K562 (cell line): ENCODE data around the gene CDCA3. TPM values are rescaled to one million over a fixed set of nuclear protein-coding genes. Genes with fewer than 3 reads are reported as not detected.
A peak's percentile ranks its signal among the peaks of the same experiment; 100 is the strongest.

ENCODE experiments used
- ATAC-seq: fragments of 200-7000 bp; cut with Tn5 transposase; 3 replicates; pipeline ENCODE4 v1.9.1; 2020; ENCODE audit warnings: moderate library complexity
- BruUV-seq: library from RNA; stranded (reverse); fragments of 400-500 nt; replicated peaks from 2 replicates; lab custom pipeline; 2021; lab: Mats Ljungman, UMichigan
- CTCF ChIA-PET: fragments of 300-600 bp; formaldehyde crosslinking; extraction: SDS; loops from one replicate; lab custom pipeline; 2021; ENCODE audit warnings: low intra/inter-chr PET ratio; lab: Yijun Ruan, JAX
- POLR2A ChIA-PET: fragments of 300-600, 350-650 bp; sonication (Branson Sonifier 250); formaldehyde crosslinking; extraction: SDS; loops from one replicate; lab custom pipeline; 2021; ENCODE audit warnings: antibody characterized with exemption, inconsistent platforms; lab: Yijun Ruan, JAX
- DNase-seq, 4 experiments: peaks; one replicate each; pipeline versions ENCODE4 v3.0.0 to v3.0.0-alpha.2; 2011 to 2018; ENCODE audit warnings: low spot score in 3 of 4, mixed read lengths in 3 of 4; ENCODE audit errors: extremely low read depth in 1 of 4
- FAIRE-seq: peaks from 2 replicates; lab custom pipeline; 2011; peaks lifted over from hg19 to GRCh38; lab: Jason Lieb, UNC
- H2AFZ ChIP-seq: 2 replicates; pipeline ENCODE4 v1.6.0; 2011; ENCODE audit warnings: low read depth, low read length, control low read depth, inconsistent platforms
- H3K27ac ChIP-seq: fragments of 200-600 bp; 3 replicates; pipeline ENCODE4 v1.8.0; 2011; ENCODE audit warnings: low read depth, mild to moderate bottlenecking, control low read depth, inconsistent platforms, low read length, moderate library complexity, mixed read lengths; ENCODE audit errors: extremely low read depth
- H3K27me3 ChIP-seq, 2 experiments: fragments of 300-600 bp in 1 of 2; 2 replicates in 1 of 2; 3 replicates in 1 of 2; pipeline versions ENCODE4 v1.6.0 to v1.8.0; 2011; ENCODE audit warnings: inconsistent platforms in 2 of 2, low read length in 2 of 2, mild to moderate bottlenecking in 1 of 2, mixed read lengths in 1 of 2, moderate library complexity in 1 of 2; ENCODE audit not compliant: control insufficient read depth in 2 of 2, insufficient read depth in 2 of 2
- H3K36me3 ChIP-seq: fragments of 300-600 bp; 3 replicates; pipeline ENCODE4 v1.8.0; 2011; ENCODE audit warnings: mild to moderate bottlenecking, low read length, inconsistent platforms; ENCODE audit not compliant: control insufficient read depth, insufficient read depth
- H3K4me1 ChIP-seq, 2 experiments: fragments of 200-600 bp in 1 of 2; replicated peaks in 1 of 2; 2 replicates in 1 of 2; 3 replicates in 1 of 2; pipeline versions ENCODE4 v1.5.1 to v1.8.0; 2011; ENCODE audit warnings: inconsistent platforms in 2 of 2, low read length in 2 of 2, mild to moderate bottlenecking in 1 of 2, mixed read lengths in 1 of 2, moderate library complexity in 1 of 2; ENCODE audit not compliant: control insufficient read depth in 2 of 2, insufficient read depth in 2 of 2
- H3K4me2 ChIP-seq: 2 replicates; pipeline ENCODE4 v1.6.1; 2011; ENCODE audit warnings: low read length, control low read depth, inconsistent platforms, mixed read lengths; ENCODE audit not compliant: insufficient read depth
- H3K4me3 ChIP-seq: fragments of 200-600 bp; sonication (generic), shearing (Covaris generic); 2 replicates; pipeline ENCODE4 v1.5.1; 2016; ENCODE audit warnings: control low read depth, inconsistent platforms
- H3K79me2 ChIP-seq: fragments of 200-600 bp; 3 replicates; pipeline ENCODE4 v1.8.0; 2011; ENCODE audit warnings: low read length, inconsistent platforms; ENCODE audit not compliant: control insufficient read depth, insufficient read depth
- H3K9ac ChIP-seq, 2 experiments: 2 replicates each; pipeline versions ENCODE4 v1.6.0 to v1.6.1; 2011; ENCODE audit warnings: low read depth in 2 of 2, low read length in 2 of 2, control low read depth in 1 of 2, inconsistent platforms in 1 of 2, mild to moderate bottlenecking in 1 of 2, mixed read lengths in 1 of 2; ENCODE audit not compliant: insufficient read depth in 1 of 2
- H3K9me1 ChIP-seq: one replicate; pipeline ENCODE4 v1.6.0; 2011; ENCODE audit warnings: inconsistent platforms, mild to moderate bottlenecking, low read length, moderate library complexity; ENCODE audit not compliant: control insufficient read depth, insufficient read depth
- H3K9me3 ChIP-seq: replicated peaks from 2 replicates; pipeline ENCODE4 v1.5.1; 2011; ENCODE audit warnings: low read depth, low read length, inconsistent platforms; ENCODE audit not compliant: control insufficient read depth, insufficient read depth
- H4K20me1 ChIP-seq: replicated peaks from 2 replicates; pipeline ENCODE4 v1.6.1; 2011; ENCODE audit warnings: low read length, inconsistent platforms, mixed read lengths; ENCODE audit not compliant: control insufficient read depth, insufficient read depth
- CREM ChIP-seq: IDR thresholded peaks from 2 replicates; pipeline ENCODE4 v1.6.1; 2014; ENCODE audit warnings: antibody characterized with exemption, low read depth
- ZNF232 ChIP-seq: sonication (generic); formaldehyde crosslinking; IDR thresholded peaks from 2 replicates; pipeline ENCODE4 v1.8.0; 2022; ENCODE audit warnings: mild to moderate bottlenecking, missing genetic modification reagents
- WGBS: fragments of 100-300 bp; shearing (Covaris generic); methylation state at CpG from one replicate; pipeline ENCODE4 v1.1.6; 2016; ENCODE audit warnings: low coverage, mixed read lengths; ENCODE audit not compliant: insufficient coverage; ENCODE audit errors: missing lambda C conversion rate; 5-methylcytosine and 5-hydroxymethylcytosine counted together
- in situ Hi-C: fragments of 300-500 bp; cut with MboI; formaldehyde crosslinking; loops from 4 replicates; pipeline ENCODE4 v1.15.0; 2018; ENCODE audit warnings: inconsistent platforms, mixed read lengths
- intact Hi-C: fragments of 100-400 bp; cut with micrococcal nuclease; formaldehyde crosslinking; loops from 2 replicates; pipeline ENCODE4 v1.14.2; 2022
- polyA plus RNA-seq, 8 experiments: library from polyadenylated mRNA; depleted of rRNA in 4 of 8; stranded (reverse) in 5 of 8; unstranded in 3 of 8; fragments of >200 nt; fragmentation: Nextera tagmentation in 2 of 8; fragmentation: Illumina TruSeq in 1 of 8; extraction: Ambion mirVana in 2 of 8; extraction: Trizol in 1 of 8; gene quantifications; 2 replicates each; pipeline versions ENCODE4 v1.2.1 to v1.2.3, GENCODE V29; 2011 to 2014; ENCODE audit warnings: inconsistent platforms in 1 of 8, missing spikeins in 1 of 8
- total RNA-seq, 7 experiments: library from RNA; depleted of rRNA in 6 of 7; stranded (reverse); fragments of >200 nt in 6 of 7; fragmentation: Illumina TruSeq in 2 of 7; extraction: Trizol in 2 of 7; gene quantifications; 2 replicates each; pipeline versions ENCODE4 v1.2.1 to v1.2.3, GENCODE V29; 2011 to 2021; ENCODE audit warnings: low replicate concordance in 1 of 7
- TF ChIP-seq, protein P1 (sequence below): fragments of 250-450 bp; sonication (Bioruptor Pico); IDR thresholded peaks from 2 replicates; pipeline ENCODE4 v1.4.0; 2020; ENCODE audit warnings: mild to moderate bottlenecking, moderate library complexity
- TF ChIP-seq, protein P2 (sequence below), 3 experiments: fragments of 200-800 bp in 1 of 3; sonication (Bioruptor generic) in 1 of 3; sonication (generic) in 1 of 3; formaldehyde crosslinking in 1 of 3; IDR thresholded peaks; 2 replicates each; pipeline versions ENCODE4 v1.6.1 to v1.8.0; 2016 to 2022; ENCODE audit warnings: mild to moderate bottlenecking in 2 of 3, missing compliant biosample characterization in 2 of 3, missing genetic modification characterization in 2 of 3, missing genetic modification reagents in 1 of 3
- TF ChIP-seq, protein P3 (sequence below), 2 experiments: fragments of 450-650 bp in 1 of 2; sonication (generic) in 1 of 2; formaldehyde crosslinking; conservative IDR thresholded peaks; 2 replicates each; pipeline versions ENCODE4 v1.4.0 to v1.8.1; 2020 to 2022; ENCODE audit warnings: mild to moderate bottlenecking in 1 of 2, missing genetic modification reagents in 1 of 2
- TF ChIP-seq, protein P4 (sequence below), 2 experiments: fragments of 450-650 bp; IDR thresholded peaks; 2 replicates each; pipeline ENCODE4 v1.6.1; 2018; ENCODE audit warnings: mild to moderate bottlenecking in 2 of 2, low read depth in 1 of 2; ENCODE audit not compliant: partially characterized antibody in 2 of 2

CDCA3 gene
- total and polyA plus RNA-seq, 9 of the 15 experiments (the other 6 are each of a cell fraction or from before 2014, with no cell fraction given): 24.2 to 80.8 (median 55.1) TPM

DNA sequence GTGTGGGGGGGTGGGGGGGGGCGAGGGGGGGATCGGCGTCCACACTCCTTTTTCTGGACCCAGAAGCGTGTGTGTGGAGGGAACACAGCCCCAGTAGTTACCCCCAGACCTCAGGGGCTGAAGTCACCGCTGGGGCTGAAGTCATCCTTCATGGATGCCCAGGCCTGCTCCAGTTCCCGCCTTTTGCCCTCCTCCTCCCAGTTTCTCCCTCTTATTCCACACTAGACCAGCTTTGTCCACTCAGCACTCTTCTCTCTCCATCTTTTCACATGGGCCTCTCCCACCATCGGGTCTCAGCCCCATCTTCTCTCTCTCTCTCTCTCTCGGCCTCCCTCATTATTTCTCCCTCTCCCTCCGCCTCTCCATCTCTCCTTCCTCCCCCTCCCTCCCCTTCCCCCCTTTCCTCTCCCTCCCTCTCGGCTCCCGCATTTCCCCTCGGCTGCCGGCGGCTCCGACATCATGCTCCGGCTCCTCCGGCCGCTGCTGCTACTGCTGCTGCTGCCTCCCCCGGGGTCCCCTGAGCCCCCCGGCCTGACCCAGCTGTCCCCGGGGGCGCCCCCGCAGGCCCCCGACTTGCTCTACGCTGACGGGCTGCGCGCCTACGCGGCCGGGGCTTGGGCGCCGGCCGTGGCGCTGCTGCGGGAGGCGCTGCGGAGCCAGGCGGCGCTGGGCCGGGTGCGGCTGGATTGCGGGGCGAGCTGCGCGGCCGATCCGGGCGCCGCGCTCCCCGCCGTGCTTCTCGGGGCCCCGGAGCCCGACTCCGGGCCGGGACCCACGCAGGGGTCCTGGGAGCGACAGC lies 22.9 kb downstream of the CDCA3 start, which contains the start of gene P3H3:
TSS of gene P3H3 (plus strand) at position 426 of the 799 bp plus-strand sequence. CDS start at position 460, 34 bp downstream.
- peaks cover 0 to 4% of the 10 kb centered on the region in 2 experiments; a peak in 2 of 5 replicates for H3K27me3 ChIP-seq
- TF ChIP-seq, protein P1, sequence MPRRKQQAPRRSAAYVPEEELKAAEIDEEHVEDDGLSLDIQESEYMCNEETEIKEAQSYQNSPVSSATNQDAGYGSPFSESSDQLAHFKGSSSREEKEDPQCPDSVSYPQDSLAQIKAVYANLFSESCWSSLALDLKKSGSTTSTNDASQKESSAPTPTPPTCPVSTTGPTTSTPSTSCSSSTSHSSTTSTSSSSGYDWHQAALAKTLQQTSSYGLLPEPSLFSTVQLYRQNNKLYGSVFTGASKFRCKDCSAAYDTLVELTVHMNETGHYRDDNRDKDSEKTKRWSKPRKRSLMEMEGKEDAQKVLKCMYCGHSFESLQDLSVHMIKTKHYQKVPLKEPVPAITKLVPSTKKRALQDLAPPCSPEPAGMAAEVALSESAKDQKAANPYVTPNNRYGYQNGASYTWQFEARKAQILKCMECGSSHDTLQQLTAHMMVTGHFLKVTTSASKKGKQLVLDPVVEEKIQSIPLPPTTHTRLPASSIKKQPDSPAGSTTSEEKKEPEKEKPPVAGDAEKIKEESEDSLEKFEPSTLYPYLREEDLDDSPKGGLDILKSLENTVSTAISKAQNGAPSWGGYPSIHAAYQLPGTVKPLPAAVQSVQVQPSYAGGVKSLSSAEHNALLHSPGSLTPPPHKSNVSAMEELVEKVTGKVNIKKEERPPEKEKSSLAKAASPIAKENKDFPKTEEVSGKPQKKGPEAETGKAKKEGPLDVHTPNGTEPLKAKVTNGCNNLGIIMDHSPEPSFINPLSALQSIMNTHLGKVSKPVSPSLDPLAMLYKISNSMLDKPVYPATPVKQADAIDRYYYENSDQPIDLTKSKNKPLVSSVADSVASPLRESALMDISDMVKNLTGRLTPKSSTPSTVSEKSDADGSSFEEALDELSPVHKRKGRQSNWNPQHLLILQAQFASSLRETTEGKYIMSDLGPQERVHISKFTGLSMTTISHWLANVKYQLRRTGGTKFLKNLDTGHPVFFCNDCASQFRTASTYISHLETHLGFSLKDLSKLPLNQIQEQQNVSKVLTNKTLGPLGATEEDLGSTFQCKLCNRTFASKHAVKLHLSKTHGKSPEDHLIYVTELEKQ (CRISPR knock-in tag): no peak
- TF ChIP-seq, protein P2, sequence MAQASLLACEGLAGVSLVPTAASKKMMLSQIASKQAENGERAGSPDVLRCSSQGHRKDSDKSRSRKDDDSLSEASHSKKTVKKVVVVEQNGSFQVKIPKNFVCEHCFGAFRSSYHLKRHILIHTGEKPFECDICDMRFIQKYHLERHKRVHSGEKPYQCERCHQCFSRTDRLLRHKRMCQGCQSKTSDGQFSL (CRISPR knock-in tag; IDR thresholded peaks at IDR 0.05): peak; percentile 84
- TF ChIP-seq, protein P2 (tag; IDR thresholded peaks at IDR 0.05): peak in 1 of 2 experiments; percentile 97; a peak in 2 of 4 replicates
- no peak for TF ChIP-seq CREM
- no peak for TF ChIP-seq ZNF232 (CRISPR knock-in tag)
- TF ChIP-seq, protein P3, sequence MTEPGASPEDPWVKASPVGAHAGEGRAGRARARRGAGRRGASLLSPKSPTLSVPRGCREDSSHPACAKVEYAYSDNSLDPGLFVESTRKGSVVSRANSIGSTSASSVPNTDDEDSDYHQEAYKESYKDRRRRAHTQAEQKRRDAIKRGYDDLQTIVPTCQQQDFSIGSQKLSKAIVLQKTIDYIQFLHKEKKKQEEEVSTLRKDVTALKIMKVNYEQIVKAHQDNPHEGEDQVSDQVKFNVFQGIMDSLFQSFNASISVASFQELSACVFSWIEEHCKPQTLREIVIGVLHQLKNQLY (CRISPR knock-in tag; conservative IDR thresholded peaks at IDR 0.05): no peak
- TF ChIP-seq, protein P4, sequence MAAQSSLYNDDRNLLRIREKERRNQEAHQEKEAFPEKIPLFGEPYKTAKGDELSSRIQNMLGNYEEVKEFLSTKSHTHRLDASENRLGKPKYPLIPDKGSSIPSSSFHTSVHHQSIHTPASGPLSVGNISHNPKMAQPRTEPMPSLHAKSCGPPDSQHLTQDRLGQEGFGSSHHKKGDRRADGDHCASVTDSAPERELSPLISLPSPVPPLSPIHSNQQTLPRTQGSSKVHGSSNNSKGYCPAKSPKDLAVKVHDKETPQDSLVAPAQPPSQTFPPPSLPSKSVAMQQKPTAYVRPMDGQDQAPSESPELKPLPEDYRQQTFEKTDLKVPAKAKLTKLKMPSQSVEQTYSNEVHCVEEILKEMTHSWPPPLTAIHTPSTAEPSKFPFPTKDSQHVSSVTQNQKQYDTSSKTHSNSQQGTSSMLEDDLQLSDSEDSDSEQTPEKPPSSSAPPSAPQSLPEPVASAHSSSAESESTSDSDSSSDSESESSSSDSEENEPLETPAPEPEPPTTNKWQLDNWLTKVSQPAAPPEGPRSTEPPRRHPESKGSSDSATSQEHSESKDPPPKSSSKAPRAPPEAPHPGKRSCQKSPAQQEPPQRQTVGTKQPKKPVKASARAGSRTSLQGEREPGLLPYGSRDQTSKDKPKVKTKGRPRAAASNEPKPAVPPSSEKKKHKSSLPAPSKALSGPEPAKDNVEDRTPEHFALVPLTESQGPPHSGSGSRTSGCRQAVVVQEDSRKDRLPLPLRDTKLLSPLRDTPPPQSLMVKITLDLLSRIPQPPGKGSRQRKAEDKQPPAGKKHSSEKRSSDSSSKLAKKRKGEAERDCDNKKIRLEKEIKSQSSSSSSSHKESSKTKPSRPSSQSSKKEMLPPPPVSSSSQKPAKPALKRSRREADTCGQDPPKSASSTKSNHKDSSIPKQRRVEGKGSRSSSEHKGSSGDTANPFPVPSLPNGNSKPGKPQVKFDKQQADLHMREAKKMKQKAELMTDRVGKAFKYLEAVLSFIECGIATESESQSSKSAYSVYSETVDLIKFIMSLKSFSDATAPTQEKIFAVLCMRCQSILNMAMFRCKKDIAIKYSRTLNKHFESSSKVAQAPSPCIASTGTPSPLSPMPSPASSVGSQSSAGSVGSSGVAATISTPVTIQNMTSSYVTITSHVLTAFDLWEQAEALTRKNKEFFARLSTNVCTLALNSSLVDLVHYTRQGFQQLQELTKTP (IDR thresholded peaks at IDR 0.05; ENCODE audit: low read depth in 1 of 2, partially characterized antibody in 2 of 2): peak in 1 of 2 experiments; percentile 45

More for the DNA sequence above, 22.9 kb downstream of the CDCA3 start, which contains the start of gene P3H3:
- H3K9ac ChIP-seq: peak within 1 kb of the TSS; percentile 91 to 97
- H3K4me2 ChIP-seq: peak within 1 kb of the TSS; percentile 87
- H3K27ac ChIP-seq: peak within 1 kb of the TSS; percentile 91
- in situ Hi-C loops: no loop called here
- ChIA-PET POLR2A (interaction anchor here (0.6 to 1.7 kb wide), 9 partner anchors 14 to 105 kb away, joined by 3 to 7 read pairs (median 4); partner anchors contain the start of genes COPS7A, MLF2 and PTMS), CTCF (interaction anchor here (0.6 kb wide), 1 partner anchor 97 kb away, joined by 3 read pairs; no protein-coding TSS in a partner anchor)
- peaks cover 27% of the 10 kb centered on the region; the same call in 1 of the 3 replicates for H3K36me3 ChIP-seq
- H3K79me2 ChIP-seq: peaks cover 24% of the 10 kb centered on the region
- no peaks in the 10 kb centered on the region for H3K9me1 ChIP-seq
- DNase-seq: peak; percentile 47 to 53 (median 50)
- 6% methylated on average over 10 of the region's 60 CpGs for WGBS
- peak; percentile 68 for ATAC-seq
- H3K9me3 ChIP-seq: no peaks in the 10 kb centered on the region
- H2AFZ ChIP-seq: peak within 1 kb of the TSS; percentile 91
- peak within 1 kb of the TSS; percentile 73 for H3K4me3 ChIP-seq
- BruUV-seq: no TSS peak
- intact Hi-C loops: loop anchor here (2.0 to 10.0 kb wide), 4 partner anchors 51 to 273 kb away; partner anchors contain the start of genes IFFO1 and ZNF384
- peaks cover 11 to 51% of the 10 kb centered on the region in 2 experiments; a peak in 4 of 5 replicates for H3K4me1 ChIP-seq
- no peak for FAIRE-seq
- no peaks in the 10 kb centered on the region for H4K20me1 ChIP-seq
